Measurements from ENCODE around the gene ALOX5AP.

Gene ALOX5AP

DNA sequence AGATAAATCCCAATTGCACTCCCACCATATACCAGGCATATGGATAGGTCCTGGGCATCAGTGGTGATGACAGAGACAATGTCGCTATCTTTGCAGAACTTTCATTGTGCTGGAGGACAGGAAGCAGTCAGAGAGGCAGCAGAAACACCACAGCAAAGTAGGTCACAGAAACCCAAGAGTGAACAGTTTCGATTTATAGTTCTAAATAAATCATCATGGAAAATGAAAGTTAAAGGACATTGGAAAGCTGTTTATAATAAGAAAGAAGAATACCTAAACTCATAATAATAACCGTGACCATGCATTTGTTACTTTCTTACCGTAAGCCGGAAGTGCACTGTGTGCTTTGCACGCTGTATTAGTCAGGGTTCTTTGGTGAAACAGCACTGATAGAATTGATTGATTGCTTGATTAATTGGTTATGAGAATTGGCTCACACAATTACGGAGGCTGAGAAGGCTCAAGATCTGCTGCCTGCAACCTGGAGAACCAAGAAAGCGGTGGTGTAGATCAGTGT, 38.9 kb downstream of the ALOX5AP start:
- Histone ChIP-seq H3K27ac (ENCODE audit: low read length) (no peak overlapping the region), H3K4me3 (ENCODE audit: low read depth in 1 of 2, low read length in 2 of 2) (no peak overlapping the region), H3K4me1 (ENCODE audit: insufficient read depth, low read length) (no peaks in the 10 kb centered on the region), H3K36me3 (ENCODE audit: insufficient read depth, low read length) (no peaks in the 10 kb centered on the region), H3K27me3 (ENCODE audit: insufficient read depth, low read length, poor library complexity) (no peaks in the 10 kb centered on the region), H4K20me1 (ENCODE audit: insufficient read depth, low read length) (no peaks in the 10 kb centered on the region), H3K9ac (ENCODE audit: low read depth, low read length) (no peak overlapping the region), H3K4me2 (ENCODE audit: insufficient read depth, low read length) (no peak overlapping the region), H3K79me2 (ENCODE audit: insufficient read depth, low read length) (no peaks in the 10 kb centered on the region), H3K9me3 (ENCODE audit: insufficient read depth, low read length, severe bottlenecking) (no peaks in the 10 kb centered on the region), H2AFZ (ENCODE audit: low read depth, low read length) (no peak overlapping the region)
- ATAC-seq (ENCODE audit: insufficient read depth, low read depth) (no peak; the same call in 2 of the 3 replicates), DNase-seq (no peak)
- TF ChIP-seq, protein P1, sequence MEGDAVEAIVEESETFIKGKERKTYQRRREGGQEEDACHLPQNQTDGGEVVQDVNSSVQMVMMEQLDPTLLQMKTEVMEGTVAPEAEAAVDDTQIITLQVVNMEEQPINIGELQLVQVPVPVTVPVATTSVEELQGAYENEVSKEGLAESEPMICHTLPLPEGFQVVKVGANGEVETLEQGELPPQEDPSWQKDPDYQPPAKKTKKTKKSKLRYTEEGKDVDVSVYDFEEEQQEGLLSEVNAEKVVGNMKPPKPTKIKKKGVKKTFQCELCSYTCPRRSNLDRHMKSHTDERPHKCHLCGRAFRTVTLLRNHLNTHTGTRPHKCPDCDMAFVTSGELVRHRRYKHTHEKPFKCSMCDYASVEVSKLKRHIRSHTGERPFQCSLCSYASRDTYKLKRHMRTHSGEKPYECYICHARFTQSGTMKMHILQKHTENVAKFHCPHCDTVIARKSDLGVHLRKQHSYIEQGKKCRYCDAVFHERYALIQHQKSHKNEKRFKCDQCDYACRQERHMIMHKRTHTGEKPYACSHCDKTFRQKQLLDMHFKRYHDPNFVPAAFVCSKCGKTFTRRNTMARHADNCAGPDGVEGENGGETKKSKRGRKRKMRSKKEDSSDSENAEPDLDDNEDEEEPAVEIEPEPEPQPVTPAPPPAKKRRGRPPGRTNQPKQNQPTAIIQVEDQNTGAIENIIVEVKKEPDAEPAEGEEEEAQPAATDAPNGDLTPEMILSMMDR (IDR thresholded peaks at IDR 0.05; ENCODE audit: borderline replicate concordance, extremely low read depth, low read length, poor library complexity, severe bottlenecking), result no peak
- no peak for TF ChIP-seq EZH2 (IDR thresholded peaks at IDR 0.05; ENCODE audit: borderline replicate concordance, low read depth, low read length, severe bottlenecking)

DNA sequence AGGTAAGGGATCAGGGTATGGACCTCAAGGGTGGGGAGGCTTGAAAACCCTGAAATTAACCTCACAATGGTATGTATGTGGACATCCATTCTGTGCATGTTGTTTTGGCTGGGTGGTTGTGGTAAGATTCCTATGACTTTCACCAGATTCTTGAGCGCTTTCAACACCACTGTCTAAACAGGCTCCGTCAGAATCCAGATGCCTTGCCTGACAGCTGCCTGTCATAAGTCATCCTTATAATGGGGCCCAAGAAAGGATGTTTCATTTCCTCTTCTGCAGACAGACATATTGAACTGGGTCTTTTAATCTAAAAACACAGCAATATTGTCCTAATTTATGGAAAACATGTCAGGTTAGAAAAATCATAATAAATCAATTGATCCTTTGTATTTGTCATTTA, 41.3 kb downstream of the ALOX5AP start:
- Histone ChIP-seq H3K4me2 (ENCODE audit: insufficient read depth, low read length) (no peak overlapping the region), H3K27ac (ENCODE audit: low read length) (no peak overlapping the region), H3K9ac (ENCODE audit: low read depth, low read length) (no peak overlapping the region), H3K79me2 (ENCODE audit: insufficient read depth, low read length) (no peaks in the 10 kb centered on the region), H3K27me3 (ENCODE audit: insufficient read depth, low read length, poor library complexity) (no peaks in the 10 kb centered on the region), H2AFZ (ENCODE audit: low read depth, low read length) (no peak overlapping the region), H3K4me3 (ENCODE audit: low read depth in 1 of 2, low read length in 2 of 2) (no peak overlapping the region), H3K4me1 (ENCODE audit: insufficient read depth, low read length) (no peaks in the 10 kb centered on the region), H4K20me1 (ENCODE audit: insufficient read depth, low read length) (no peaks in the 10 kb centered on the region), H3K36me3 (ENCODE audit: insufficient read depth, low read length) (no peaks in the 10 kb centered on the region), H3K9me3 (ENCODE audit: insufficient read depth, low read length, severe bottlenecking) (no peaks in the 10 kb centered on the region)
- DNase-seq (no peak), ATAC-seq (ENCODE audit: insufficient read depth, low read depth) (no peak)
- TF ChIP-seq EZH2 (IDR thresholded peaks at IDR 0.05; ENCODE audit: borderline replicate concordance, low read depth, low read length, severe bottlenecking), result no peak
- TF ChIP-seq, protein P1 (IDR thresholded peaks at IDR 0.05; ENCODE audit: borderline replicate concordance, extremely low read depth, low read length, poor library complexity, severe bottlenecking), result no peak

DNA sequence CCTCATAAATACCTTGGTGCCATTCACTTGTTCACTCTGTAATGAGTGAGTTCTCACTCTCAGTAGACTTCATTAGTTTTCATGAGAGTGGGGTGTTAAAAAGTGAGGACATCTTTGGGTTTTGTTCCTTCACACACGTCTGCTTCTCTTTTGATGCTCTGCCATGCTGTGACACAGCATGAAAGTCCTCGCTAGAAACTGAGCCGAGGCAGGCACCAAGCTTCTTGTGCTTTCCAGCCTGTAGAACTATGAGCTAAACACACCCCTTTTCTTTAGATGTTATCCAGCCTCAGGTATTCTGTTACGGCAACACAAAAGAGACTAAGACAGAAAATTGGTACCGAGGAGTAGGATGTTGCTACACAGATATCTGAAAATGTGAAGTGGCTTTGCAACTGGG, 43.7 kb downstream of the ALOX5AP start:
- Histone ChIP-seq H3K4me2 (ENCODE audit: insufficient read depth, low read length) (no peak overlapping the region), H3K79me2 (ENCODE audit: insufficient read depth, low read length) (no peaks in the 10 kb centered on the region), H3K9me3 (ENCODE audit: insufficient read depth, low read length, severe bottlenecking) (no peaks in the 10 kb centered on the region), H3K9ac (ENCODE audit: low read depth, low read length) (no peak overlapping the region), H3K36me3 (ENCODE audit: insufficient read depth, low read length) (no peaks in the 10 kb centered on the region), H3K27me3 (ENCODE audit: insufficient read depth, low read length, poor library complexity) (no peaks in the 10 kb centered on the region), H3K4me1 (ENCODE audit: insufficient read depth, low read length) (no peaks in the 10 kb centered on the region), H3K4me3 (ENCODE audit: low read depth in 1 of 2, low read length in 2 of 2) (no peak overlapping the region), H3K27ac (ENCODE audit: low read length) (no peak overlapping the region), H2AFZ (ENCODE audit: low read depth, low read length) (no peak overlapping the region), H4K20me1 (ENCODE audit: insufficient read depth, low read length) (no peaks in the 10 kb centered on the region)
- TF ChIP-seq, protein P1 (IDR thresholded peaks at IDR 0.05; ENCODE audit: borderline replicate concordance, extremely low read depth, low read length, poor library complexity, severe bottlenecking), result no peak
- TF ChIP-seq EZH2 (IDR thresholded peaks at IDR 0.05; ENCODE audit: borderline replicate concordance, low read depth, low read length, severe bottlenecking), result no peak
- ATAC-seq (ENCODE audit: insufficient read depth, low read depth) (no peak), DNase-seq (no peak)

DNA sequence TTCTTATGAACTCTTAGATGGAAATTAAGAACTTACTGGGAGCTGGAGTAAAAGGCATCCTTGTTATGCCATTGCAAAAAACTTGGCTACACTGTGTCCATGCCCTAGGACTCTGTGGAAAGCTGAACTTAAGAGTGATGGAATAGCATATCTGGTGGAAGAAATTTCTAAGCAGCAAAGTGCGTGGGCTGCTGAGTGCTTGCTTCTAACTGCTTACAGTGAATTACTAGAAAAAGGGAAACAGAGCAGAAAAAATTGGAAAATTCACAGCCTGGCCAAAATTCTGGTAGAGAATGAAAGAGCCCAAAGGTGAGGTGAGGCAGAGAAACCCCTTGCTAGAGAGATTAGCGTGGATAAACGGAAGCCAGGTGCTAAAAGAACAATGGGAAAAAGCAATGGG, 44.3 kb downstream of the ALOX5AP start:
- Histone ChIP-seq H3K79me2 (ENCODE audit: insufficient read depth, low read length) (no peaks in the 10 kb centered on the region), H2AFZ (ENCODE audit: low read depth, low read length) (no peak overlapping the region), H3K36me3 (ENCODE audit: insufficient read depth, low read length) (no peaks in the 10 kb centered on the region), H3K27ac (ENCODE audit: low read length) (no peak overlapping the region), H3K9ac (ENCODE audit: low read depth, low read length) (no peak overlapping the region), H3K9me3 (ENCODE audit: insufficient read depth, low read length, severe bottlenecking) (no peaks in the 10 kb centered on the region), H3K4me2 (ENCODE audit: insufficient read depth, low read length) (no peak overlapping the region), H3K4me1 (ENCODE audit: insufficient read depth, low read length) (no peaks in the 10 kb centered on the region), H3K4me3 (ENCODE audit: low read depth in 1 of 2, low read length in 2 of 2) (no peak overlapping the region), H4K20me1 (ENCODE audit: insufficient read depth, low read length) (no peaks in the 10 kb centered on the region), H3K27me3 (ENCODE audit: insufficient read depth, low read length, poor library complexity) (no peaks in the 10 kb centered on the region)
- DNase-seq (no peak), ATAC-seq (ENCODE audit: insufficient read depth, low read depth) (no peak)
- TF ChIP-seq EZH2 (IDR thresholded peaks at IDR 0.05; ENCODE audit: borderline replicate concordance, low read depth, low read length, severe bottlenecking), result no peak
- TF ChIP-seq, protein P1 (IDR thresholded peaks at IDR 0.05; ENCODE audit: borderline replicate concordance, extremely low read depth, low read length, poor library complexity, severe bottlenecking), result no peak
